OCI-LY1 (cell line): ENCODE results near the gene DEFB119.

Experiments
- CTCF ChIP-seq: fragments of 200-600 bp; sonication (generic), shearing (Covaris generic); IDR thresholded peaks from 2 replicates; pipeline ENCODE4 v1.5.1; 2017; ENCODE audit warnings: mild to moderate bottlenecking, antibody characterized with exemption, low read length, moderate library complexity, mixed read lengths
- EZH2 ChIP-seq: fragments of 200-600 bp; sonication (generic), shearing (Covaris generic); IDR thresholded peaks from 2 replicates; pipeline ENCODE4 v1.8.0; 2017; ENCODE audit warnings: borderline replicate concordance, mixed run types, mild to moderate bottlenecking, antibody characterized with exemption, low read length, moderate library complexity, mixed read lengths

- TF ChIP-seq CTCF: no peak
- TF ChIP-seq EZH2: no peak
Measured at GRCh38 chr20:31394900-31395299, 4.5 kb upstream of the DEFB119 start.
